ENCODE measurements around the gene VKORC1L1.
"Not testable (repeated sequence)": the region's sequence is repeated elsewhere in the genome, so short reads cannot be mapped to it uniquely, and the experiment has no call there.

Gene VKORC1L1

GRCh38 chr7:65981965-65982792, 109.3 kb downstream of the VKORC1L1 start, which contains the start of gene GUSB:
Gene GUSB (minus strand): TSS chr7:65982213. CDS start chr7:65982183, 30 bp downstream.
- DNase-seq (ENCODE audit: low read depth), result peak; percentile 85

GRCh38 chr7:65983965-65984658, 111.2 kb downstream of the VKORC1L1 start:
- TF ChIP-seq, protein P1, sequence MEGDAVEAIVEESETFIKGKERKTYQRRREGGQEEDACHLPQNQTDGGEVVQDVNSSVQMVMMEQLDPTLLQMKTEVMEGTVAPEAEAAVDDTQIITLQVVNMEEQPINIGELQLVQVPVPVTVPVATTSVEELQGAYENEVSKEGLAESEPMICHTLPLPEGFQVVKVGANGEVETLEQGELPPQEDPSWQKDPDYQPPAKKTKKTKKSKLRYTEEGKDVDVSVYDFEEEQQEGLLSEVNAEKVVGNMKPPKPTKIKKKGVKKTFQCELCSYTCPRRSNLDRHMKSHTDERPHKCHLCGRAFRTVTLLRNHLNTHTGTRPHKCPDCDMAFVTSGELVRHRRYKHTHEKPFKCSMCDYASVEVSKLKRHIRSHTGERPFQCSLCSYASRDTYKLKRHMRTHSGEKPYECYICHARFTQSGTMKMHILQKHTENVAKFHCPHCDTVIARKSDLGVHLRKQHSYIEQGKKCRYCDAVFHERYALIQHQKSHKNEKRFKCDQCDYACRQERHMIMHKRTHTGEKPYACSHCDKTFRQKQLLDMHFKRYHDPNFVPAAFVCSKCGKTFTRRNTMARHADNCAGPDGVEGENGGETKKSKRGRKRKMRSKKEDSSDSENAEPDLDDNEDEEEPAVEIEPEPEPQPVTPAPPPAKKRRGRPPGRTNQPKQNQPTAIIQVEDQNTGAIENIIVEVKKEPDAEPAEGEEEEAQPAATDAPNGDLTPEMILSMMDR (IDR thresholded peaks at IDR 0.05; ENCODE audit: insufficient read depth, low read depth, low read length, missing control alignments), result no peak

More at GRCh38 chr7:65981965-65982792, 109.3 kb downstream of the VKORC1L1 start, which contains the start of gene GUSB:
- TF ChIP-seq, protein P1 (IDR thresholded peaks at IDR 0.05; ENCODE audit: insufficient read depth, low read depth, low read length, missing control alignments), result no peak
- H3K4me3 ChIP-seq (ENCODE audit: low read length), result peak within 1 kb of the TSS; percentile 74

DNA sequence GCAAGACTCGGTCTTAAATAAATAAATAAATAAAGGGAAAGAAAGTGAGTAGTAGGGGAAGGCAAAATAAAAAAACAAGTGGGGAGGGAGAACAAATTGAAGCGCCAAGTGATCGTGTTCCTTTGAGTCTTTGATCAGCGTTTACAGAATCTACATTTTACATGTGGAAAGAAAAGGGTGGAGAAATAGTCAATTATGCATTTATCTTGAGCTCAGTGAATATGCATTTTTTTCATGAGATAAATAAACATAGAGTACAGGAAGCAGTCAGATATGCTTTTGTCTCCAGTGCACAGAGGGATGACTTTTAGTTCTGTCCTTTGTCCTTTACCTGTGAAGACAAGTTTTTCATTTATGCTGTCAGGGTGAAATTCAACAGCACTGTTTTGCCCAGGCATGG, 115.2 kb downstream of the VKORC1L1 start:
- no peak for DNase-seq (ENCODE audit: low read depth)
- TF ChIP-seq, protein P1 (IDR thresholded peaks at IDR 0.05; ENCODE audit: insufficient read depth, low read depth, low read length, missing control alignments), result no peak

More at GRCh38 chr7:65983965-65984658, 111.2 kb downstream of the VKORC1L1 start:
- no peak overlapping the region for H3K4me3 ChIP-seq (ENCODE audit: low read length)
- DNase-seq (ENCODE audit: low read depth), result peak; percentile 67

GRCh38 chr7:65988503-65988902, 115.6 kb downstream of the VKORC1L1 start:
- DNase-seq (ENCODE audit: low read depth); H3K4me3 ChIP-seq (ENCODE audit: low read length): not testable (repeated sequence)

More for the DNA sequence above, 115.2 kb downstream of the VKORC1L1 start:
- H3K4me3 ChIP-seq (ENCODE audit: low read length), result no peak overlapping the region

GRCh38 chr7:65989694-65990080, 116.8 kb downstream of the VKORC1L1 start:
- TF ChIP-seq, protein P1 (IDR thresholded peaks at IDR 0.05; ENCODE audit: insufficient read depth, low read depth, low read length, missing control alignments), result no peak
- DNase-seq (ENCODE audit: low read depth), result no peak
- no peak overlapping the region for H3K4me3 ChIP-seq (ENCODE audit: low read length)

DNA sequence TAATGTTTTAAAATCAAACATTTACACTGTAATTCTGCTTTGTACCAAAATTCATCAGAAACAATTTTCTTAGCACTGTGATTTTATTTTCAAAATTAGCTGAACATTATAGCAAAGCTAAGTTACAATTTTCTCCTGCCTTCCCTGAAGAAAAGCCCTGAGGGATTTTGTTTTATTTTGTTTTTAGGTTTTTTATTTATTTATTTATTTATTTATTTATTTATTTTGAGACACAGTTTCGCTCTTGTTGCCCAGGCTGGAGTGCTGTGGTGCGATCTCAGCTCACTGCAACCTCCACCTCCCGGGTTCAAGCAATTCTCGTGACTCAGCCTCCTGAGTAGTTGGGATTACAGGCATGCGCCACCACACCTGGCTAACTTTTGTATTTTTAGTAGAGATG, 119.0 kb downstream of the VKORC1L1 start:
- H3K4me3 ChIP-seq (ENCODE audit: low read length), result not testable (repeated sequence)

GRCh38 chr7:65992526-65992925, 119.7 kb downstream of the VKORC1L1 start:
- no peak overlapping the region for H3K4me3 ChIP-seq (ENCODE audit: low read length)
- no peak for DNase-seq (ENCODE audit: low read depth)
- TF ChIP-seq, protein P1 (IDR thresholded peaks at IDR 0.05; ENCODE audit: insufficient read depth, low read depth, low read length, missing control alignments), result no peak

More for the DNA sequence above, 119.0 kb downstream of the VKORC1L1 start:
- DNase-seq (ENCODE audit: low read depth), result not testable (repeated sequence)

DNA sequence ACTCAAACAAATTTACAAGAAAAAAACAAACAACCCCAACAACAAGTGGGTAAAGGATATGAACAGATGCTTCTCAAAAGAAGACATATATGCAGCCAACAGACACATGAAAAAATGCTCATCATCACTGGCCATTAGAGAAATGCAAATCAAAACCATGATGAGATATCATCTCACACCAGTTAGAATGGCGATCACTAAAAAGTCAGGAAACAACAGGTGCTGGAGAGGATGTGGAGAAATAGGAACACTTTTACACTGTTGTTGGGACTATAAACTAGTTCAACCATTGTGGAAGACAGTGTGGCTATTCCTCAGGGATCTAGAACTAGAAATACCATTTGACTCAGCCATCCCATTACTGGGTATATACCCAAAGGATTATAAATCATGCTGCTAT, 122.1 kb downstream of the VKORC1L1 start:
- not testable (repeated sequence) for DNase-seq (ENCODE audit: low read depth); H3K4me3 ChIP-seq (ENCODE audit: low read length)

DNA sequence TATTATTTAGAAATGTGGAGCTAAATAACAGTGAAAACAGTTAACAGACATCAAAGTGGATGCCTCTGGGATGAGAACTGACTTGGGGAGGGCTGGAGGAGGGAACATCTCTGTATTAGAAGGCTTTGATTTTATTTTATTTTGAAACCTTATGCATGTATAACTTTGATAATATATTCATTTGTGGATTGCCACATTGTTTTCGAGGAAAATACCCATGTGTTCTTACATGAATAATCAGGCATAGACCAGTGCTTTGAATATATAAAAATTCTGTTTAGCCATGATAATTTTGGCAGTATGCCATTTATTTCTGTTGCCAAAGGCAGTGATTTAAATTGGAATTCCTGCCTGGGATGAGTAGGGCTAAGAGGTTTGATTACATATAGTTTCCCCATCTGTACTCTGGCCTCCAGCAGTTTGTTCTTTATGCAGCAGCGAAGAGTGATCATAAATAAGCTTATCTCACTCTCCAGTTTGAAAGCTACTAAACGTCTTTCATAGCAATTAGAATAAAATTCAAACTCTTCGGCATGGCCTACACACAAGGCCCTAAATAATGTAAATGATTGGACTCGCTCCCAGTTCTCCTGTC, 128.0 kb downstream of the VKORC1L1 start:
- H3K4me3 ChIP-seq (ENCODE audit: low read length); DNase-seq (ENCODE audit: low read depth): not testable (repeated sequence)

DNA sequence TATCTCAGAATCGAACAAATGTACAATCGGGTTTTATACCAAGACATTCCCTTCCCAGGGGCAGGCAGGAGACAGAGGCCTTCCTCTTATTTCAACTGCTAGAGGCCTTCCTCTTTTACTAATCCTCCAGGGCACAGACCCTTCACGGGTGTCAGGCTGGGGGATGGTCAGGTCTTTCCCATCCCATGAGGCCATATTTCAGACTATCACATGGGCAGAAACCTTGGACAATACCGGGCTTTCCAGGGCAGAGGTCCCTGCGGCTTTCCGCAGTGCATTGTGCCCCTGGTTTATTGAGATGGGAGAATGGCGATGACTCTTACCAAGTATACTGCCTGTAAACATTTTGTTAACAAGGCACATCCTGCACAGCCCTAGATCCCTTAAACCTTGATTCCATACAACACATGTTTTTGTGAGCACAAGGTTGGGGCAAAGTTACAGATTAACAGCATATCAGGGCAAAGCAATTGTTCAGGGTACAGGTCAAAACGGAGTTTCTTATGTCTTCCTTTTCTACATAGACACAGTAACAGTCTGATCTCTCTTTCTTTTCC, 132.3 kb downstream of the VKORC1L1 start:
- DNase-seq (ENCODE audit: low read depth); H3K4me3 ChIP-seq (ENCODE audit: low read length): not testable (repeated sequence)

All from epithelial cell of esophagus (primary cell).